GM23338 (cell line): Measurements from ENCODE around the gene SRXN1. TPM values are rescaled to one million over a fixed set of nuclear protein-coding genes. Genes with fewer than 3 reads are reported as not detected.

ENCODE experiments used
- ATAC-seq: fragments of 200-7000 bp; cut with Tn5 transposase; 3 replicates; pipeline ENCODE4 v1.9.1; 2020
- DNase-seq: peaks from one replicate; pipeline ENCODE4 v3.0.0-alpha.2; 2015; ENCODE audit warnings: low spot score
- H2AFZ ChIP-seq: fragments of 200-600 bp; sonication (generic); 2 replicates; pipeline ENCODE4 v1.8.0; 2016; ENCODE audit warnings: antibody characterized with exemption, mild to moderate bottlenecking, moderate library complexity
- H3F3A ChIP-seq: fragments of 200-600 bp; sonication (generic); replicated peaks from 2 replicates; pipeline ENCODE4 v1.8.0; 2017; ENCODE audit warnings: antibody characterized with exemption, mixed run types, low read depth
- H3K27ac ChIP-seq: fragments of 200-600 bp; sonication (generic); 2 replicates; pipeline ENCODE4 v1.6.1; 2016; ENCODE audit warnings: low read depth
- H3K27me3 ChIP-seq: fragments of 200-600 bp; sonication (generic); 2 replicates; pipeline ENCODE4 v1.8.0; 2016; ENCODE audit warnings: mild to moderate bottlenecking, mixed run types, moderate library complexity; ENCODE audit not compliant: insufficient read depth
- H3K36me3 ChIP-seq: fragments of 200-600 bp; sonication (generic); 2 replicates; pipeline ENCODE4 v1.8.0; 2016; ENCODE audit warnings: mild to moderate bottlenecking; ENCODE audit not compliant: insufficient read depth
- H3K4me1 ChIP-seq: fragments of 200-600 bp; sonication (generic); 2 replicates; pipeline ENCODE4 v1.8.0; 2016; ENCODE audit warnings: mild to moderate bottlenecking, moderate library complexity; ENCODE audit not compliant: insufficient read depth
- H3K4me2 ChIP-seq: fragments of 200-600 bp; sonication (generic); 2 replicates; pipeline ENCODE4 v1.7.1; 2017; ENCODE audit warnings: mixed run types
- H3K4me3 ChIP-seq: fragments of 200-600 bp; sonication (generic); 2 replicates; pipeline ENCODE4 v1.6.1; 2016; ENCODE audit warnings: mixed run types
- H3K79me2 ChIP-seq: fragments of 200-600 bp; sonication (generic); replicated peaks from 2 replicates; pipeline ENCODE4 v1.8.0; 2017; ENCODE audit warnings: mild to moderate bottlenecking; ENCODE audit not compliant: insufficient read depth
- H3K9me2 ChIP-seq: fragments of 200-600 bp; sonication (generic); 2 replicates; pipeline ENCODE4 v1.8.0; 2017; ENCODE audit not compliant: insufficient read depth
- H4K20me1 ChIP-seq: fragments of 200-600 bp; sonication (generic); replicated peaks from 2 replicates; pipeline ENCODE4 v1.8.0; 2017; ENCODE audit warnings: mild to moderate bottlenecking; ENCODE audit not compliant: insufficient read depth
- H3K27ac Mint-ChIP-seq: 2 replicates; pipeline ENCODE4 v1.8.0; 2020; ENCODE audit warnings: inconsistent platforms, mild to moderate bottlenecking, moderate library complexity, mixed read lengths
- H3K27me3 Mint-ChIP-seq: 3 replicates; pipeline ENCODE4 v1.8.0; 2022; ENCODE audit warnings: low read depth, mild to moderate bottlenecking, moderate library complexity, mixed read lengths, inconsistent platforms; ENCODE audit not compliant: insufficient read depth, poor library complexity
- H3K36me3 Mint-ChIP-seq: 3 replicates; pipeline ENCODE4 v1.8.0; 2021; ENCODE audit warnings: low read depth, mild to moderate bottlenecking, inconsistent platforms, moderate library complexity, mixed read lengths
- H3K4me1 Mint-ChIP-seq: 3 replicates; pipeline ENCODE4 v1.8.0; 2020; ENCODE audit warnings: mild to moderate bottlenecking, inconsistent platforms, mixed read lengths
- H3K4me3 Mint-ChIP-seq: 3 replicates; pipeline ENCODE4 v1.8.0; 2021; ENCODE audit warnings: moderate library complexity, mild to moderate bottlenecking, inconsistent platforms, mixed read lengths
- H3K9me3 Mint-ChIP-seq: 3 replicates; pipeline ENCODE4 v1.8.0; 2020; ENCODE audit warnings: moderate library complexity, mild to moderate bottlenecking, inconsistent platforms, mixed read lengths
- CREB1 ChIP-seq: fragments of 250-450 bp; sonication (Bioruptor Pico); IDR thresholded peaks from 2 replicates; pipeline ENCODE4 v1.5.0; 2020; ENCODE audit warnings: low read depth, mild to moderate bottlenecking, moderate library complexity
- EZH2 ChIP-seq: fragments of 200-600 bp; sonication (generic); IDR thresholded peaks from one replicate; pipeline ENCODE4 v1.8.0; 2017; ENCODE audit warnings: antibody characterized with exemption, mild to moderate bottlenecking, low read depth; ENCODE audit not compliant: unreplicated experiment
- EZH2phosphoT487 ChIP-seq: fragments of 200-600 bp; sonication (generic); IDR thresholded peaks from one replicate; pipeline ENCODE4 v1.8.1; 2018; ENCODE audit warnings: antibody characterized with exemption; ENCODE audit not compliant: unreplicated experiment
- JUNB ChIP-seq: IDR thresholded peaks from one replicate; pipeline ENCODE4 v1.6.1; 2016; ENCODE audit warnings: antibody characterized with exemption; ENCODE audit not compliant: unreplicated experiment
- NANOG ChIP-seq: IDR thresholded peaks from 2 replicates; pipeline ENCODE4 v1.6.1; 2016; ENCODE audit warnings: antibody characterized with exemption, borderline replicate concordance
- STAT1 ChIP-seq: IDR thresholded peaks from one replicate; pipeline ENCODE4 v1.6.1; 2016; ENCODE audit warnings: antibody characterized with exemption; ENCODE audit not compliant: unreplicated experiment
- ZNF114 ChIP-seq: fragments of 250-450 bp; sonication (Bioruptor Pico); IDR thresholded peaks from 2 replicates; pipeline ENCODE4 v1.5.0; 2020; ENCODE audit warnings: mild to moderate bottlenecking, moderate library complexity
- ZNF331 ChIP-seq: fragments of 250-450 bp; sonication (Bioruptor Pico); IDR thresholded peaks from 2 replicates; pipeline ENCODE4 v1.5.0; 2020; ENCODE audit warnings: low read depth, mild to moderate bottlenecking, moderate library complexity
- ZNF462 ChIP-seq: fragments of 250-450 bp; sonication (Bioruptor Pico); IDR thresholded peaks from 2 replicates; pipeline ENCODE4 v1.5.0; 2020; ENCODE audit warnings: mild to moderate bottlenecking, moderate library complexity
- polyA plus RNA-seq: library from polyadenylated mRNA; unstranded; fragments of >200 nt; fragmentation: Nextera tagmentation; extraction: Ambion mirVana; gene quantifications from 2 replicates; pipeline ENCODE4 v1.2.1, GENCODE V29; 2016
- total RNA-seq: library from RNA; depleted of rRNA; stranded (reverse); fragments of >200 nt; shearing (Covaris generic); gene quantifications from 2 replicates; pipeline ENCODE4 v1.2.3, GENCODE V29; 2014

The SRXN1 gene
- total and polyA plus RNA-seq, 2 experiments from 2014 or later = 8.4 to 26.6 TPM

- TF ChIP-seq EZH2 (no peak), STAT1 (no peak), EZH2phosphoT487 (no peak), ZNF462 (CRISPR knock-in tag) (no peak), CREB1 (CRISPR knock-in tag) (no peak)
These were observed 29.1 kb upstream of the SRXN1 start (continued) for GRCh38 chr20:682123-682522.

- no peak overlapping the region for H3K4me3 ChIP-seq
- H3K27me3 ChIP-seq = peaks cover 24% of the 10 kb centered on the region
- Mint-ChIP-seq H3K9me3 (no peaks in the 10 kb centered on the region), H3K4me3 (no peak overlapping the region), H3K27me3 (peaks cover 24% of the 10 kb centered on the region), H3K4me1 (peaks cover 9% of the 10 kb centered on the region), H3K36me3 (no peaks in the 10 kb centered on the region), H3K27ac (no peak overlapping the region)
- H3F3A ChIP-seq = 0 out of 2 replicates have a peak, but pooled peaks cover 4% of the 10 kb centered on the region
- H3K4me2 ChIP-seq = no peak overlapping the region
- H2AFZ ChIP-seq = no peak overlapping the region
- no peaks in the 10 kb centered on the region for H3K79me2 ChIP-seq
- no peaks in the 10 kb centered on the region for H3K9me2 ChIP-seq
- no peak for ATAC-seq
- H3K27ac ChIP-seq = no peak overlapping the region
- H3K4me1 ChIP-seq = peaks cover 10% of the 10 kb centered on the region; the same call in 1 of the 2 replicates
- no peaks in the 10 kb centered on the region for H4K20me1 ChIP-seq
- no peak for DNase-seq
- no peaks in the 10 kb centered on the region for H3K36me3 ChIP-seq
- no peak for TF ChIP-seq EZH2phosphoT487
- no peak for TF ChIP-seq ZNF331 (CRISPR knock-in tag)
- TF ChIP-seq ZNF114 = no peak
- no peak for TF ChIP-seq STAT1
- no peak for TF ChIP-seq JUNB
- no peak for TF ChIP-seq CREB1 (CRISPR knock-in tag)
- TF ChIP-seq ZNF462 (CRISPR knock-in tag) = no peak
- TF ChIP-seq EZH2 = no peak
- no peak for TF ChIP-seq NANOG
These were observed 27.7 kb upstream of the SRXN1 start for GRCh38 chr20:680638-681187.
